SIG-M5 treated with dmso at 0.1 percent for 504 hours (cell line): Measurements from ENCODE around the gene RNF144A.

Experiments
- DNase-seq: peaks from one replicate; lab custom pipeline; 2025; ENCODE audit not compliant: unreplicated experiment; lab: John Stamatoyannopoulos, UW

The RNF144A gene

GRCh38 chr2:7040547-7040946, 123.3 kb downstream of the RNF144A start:
- DNase-seq = no peak

GRCh38 chr2:7041421-7041820, 124.2 kb downstream of the RNF144A start:
- DNase-seq = no peak

GRCh38 chr2:7043690-7044089, 126.5 kb downstream of the RNF144A start:
- DNase-seq = no peak

GRCh38 chr2:7044253-7045250, 127.3 kb downstream of the RNF144A start:
- peak; percentile 21 for DNase-seq

GRCh38 chr2:7045601-7046590, 128.7 kb downstream of the RNF144A start:
- no peak for DNase-seq

- DNase-seq = no peak
These were observed 130.4 kb downstream of the RNF144A start for GRCh38 chr2:7047661-7048060.

GRCh38 chr2:7048762-7049294, 131.6 kb downstream of the RNF144A start:
- DNase-seq = no peak

- DNase-seq = no peak
These were observed 135.2 kb downstream of the RNF144A start for GRCh38 chr2:7052404-7052803.

GRCh38 chr2:7053650-7054265, 136.5 kb downstream of the RNF144A start:
- no peak for DNase-seq

- peak; percentile 49 for DNase-seq
These were observed 140.7 kb downstream of the RNF144A start for GRCh38 chr2:7057865-7058400.

- DNase-seq = no peak
These were observed 142.9 kb downstream of the RNF144A start for GRCh38 chr2:7060156-7060555.

- no peak for DNase-seq
These were observed 143.6 kb downstream of the RNF144A start for GRCh38 chr2:7060631-7061449.

GRCh38 chr2:7061450-7061789, 144.2 kb downstream of the RNF144A start:
- DNase-seq = no peak

- no peak for DNase-seq
These were observed 144.7 kb downstream of the RNF144A start for GRCh38 chr2:7061921-7062320.

GRCh38 chr2:7063789-7064188, 146.6 kb downstream of the RNF144A start:
- no peak for DNase-seq

- no peak for DNase-seq
These were observed 151.2 kb downstream of the RNF144A start for GRCh38 chr2:7068457-7068856.

GRCh38 chr2:7070483-7070882, 153.3 kb downstream of the RNF144A start:
- no peak for DNase-seq

- no peak for DNase-seq
These were observed 153.9 kb downstream of the RNF144A start for GRCh38 chr2:7071154-7071553.

GRCh38 chr2:7071916-7072556, 154.8 kb downstream of the RNF144A start:
- peak; percentile 57 for DNase-seq
